Astrocyte (in vitro differentiated cells and primary cell): ENCODE measurements around the gene MRPL43. TPM values are rescaled to one million over a fixed set of nuclear protein-coding genes. Genes with fewer than 3 reads are reported as not detected.

ENCODE experiments used
- DNase-seq: peaks from one replicate; pipeline ENCODE4 v3.0.0-alpha.2; 2010; ENCODE audit warnings: low read depth
- FAIRE-seq: peaks from 2 replicates; lab custom pipeline; 2011; peaks lifted over from hg19 to GRCh38; lab: Jason Lieb, UNC
- H2AFZ ChIP-seq: 2 replicates; pipeline ENCODE4 v1.6.0; 2012; ENCODE audit warnings: low read depth, low read length, inconsistent platforms
- H3K27ac ChIP-seq: 2 replicates; pipeline ENCODE4 v1.5.1; 2011; ENCODE audit warnings: low read depth, low read length, inconsistent platforms
- H3K27me3 ChIP-seq: 2 replicates; pipeline ENCODE4 v1.6.0; 2011; ENCODE audit warnings: low read length, inconsistent platforms; ENCODE audit not compliant: insufficient read depth
- H3K36me3 ChIP-seq: 2 replicates; pipeline ENCODE4 v1.5.1; 2011; ENCODE audit warnings: low read length, inconsistent platforms; ENCODE audit not compliant: insufficient read depth
- H3K4me1 ChIP-seq: 2 replicates; pipeline ENCODE4 v1.5.1; 2011; ENCODE audit warnings: low read length, inconsistent platforms; ENCODE audit not compliant: insufficient read depth
- H3K4me2 ChIP-seq: 2 replicates; pipeline ENCODE4 v1.6.0; 2012; ENCODE audit warnings: low read length, inconsistent platforms
- H3K4me3 ChIP-seq: 2 replicates; pipeline ENCODE4 v1.5.1; 2011; ENCODE audit warnings: low read depth, mild to moderate bottlenecking, low read length, inconsistent platforms; ENCODE audit not compliant: insufficient read depth
- H3K79me2 ChIP-seq: 2 replicates; pipeline ENCODE4 v1.6.0; 2012; ENCODE audit warnings: mild to moderate bottlenecking, low read length, inconsistent platforms; ENCODE audit not compliant: insufficient read depth
- H3K9ac ChIP-seq: 2 replicates; pipeline ENCODE4 v1.6.0; 2012; ENCODE audit warnings: mild to moderate bottlenecking, low read length, inconsistent platforms
- H3K9me3 ChIP-seq: 2 replicates; pipeline ENCODE4 v1.5.1; 2012; ENCODE audit warnings: low read depth, mild to moderate bottlenecking, low read length, inconsistent platforms; ENCODE audit not compliant: insufficient read depth
- H4K20me1 ChIP-seq: 2 replicates; pipeline ENCODE4 v1.6.0; 2012; ENCODE audit warnings: low read length, inconsistent platforms; ENCODE audit not compliant: insufficient read depth
- H3K27ac Mint-ChIP-seq: one replicate; pipeline ENCODE4 v1.8.0; 2021; ENCODE audit warnings: mild to moderate bottlenecking, mixed read lengths; ENCODE audit not compliant: unreplicated experiment
- H3K27me3 Mint-ChIP-seq: one replicate; pipeline ENCODE4 v1.8.0; 2021; ENCODE audit warnings: low read depth, mixed read lengths; ENCODE audit not compliant: unreplicated experiment
- H3K36me3 Mint-ChIP-seq: one replicate; pipeline ENCODE4 v1.8.0; 2021; ENCODE audit warnings: low read depth, mixed read lengths; ENCODE audit not compliant: unreplicated experiment
- H3K4me1 Mint-ChIP-seq: one replicate; pipeline ENCODE4 v1.8.0; 2021; ENCODE audit warnings: low read depth, mixed read lengths; ENCODE audit not compliant: unreplicated experiment
- H3K4me3 Mint-ChIP-seq: one replicate; pipeline ENCODE4 v1.8.0; 2021; ENCODE audit warnings: mild to moderate bottlenecking, moderate library complexity, mixed read lengths; ENCODE audit not compliant: unreplicated experiment
- H3K9me3 Mint-ChIP-seq: one replicate; pipeline ENCODE4 v1.8.0; 2021; ENCODE audit warnings: mild to moderate bottlenecking, mixed read lengths; ENCODE audit not compliant: unreplicated experiment
- CTCF ChIP-seq: IDR thresholded peaks from 2 replicates; pipeline ENCODE4 v1.5.1; 2011; ENCODE audit warnings: low read depth, mild to moderate bottlenecking, inconsistent platforms, low read length, moderate library complexity; ENCODE audit not compliant: insufficient read depth
- EZH2 ChIP-seq: IDR thresholded peaks from 2 replicates; pipeline ENCODE4 v1.6.1; 2012; ENCODE audit warnings: mild to moderate bottlenecking, low read length, inconsistent platforms; ENCODE audit not compliant: insufficient read depth
- total RNA-seq: library from RNA; stranded (reverse); gene quantifications from 2 replicates; pipeline ENCODE4 v1.2.1, GENCODE V29; 2021

MRPL43 gene
- total RNA-seq, 1 donor from 2014 or later: 61.3 TPM

GRCh38 chr10:101030496-101031127 is 43.3 kb upstream of the MRPL43 start:
- H2AFZ ChIP-seq: peak overlapping the region; percentile 94
- no peaks in the 10 kb centered on the region for H3K9me3 Mint-ChIP-seq
- no peak for TF ChIP-seq CTCF
- no peak for TF ChIP-seq EZH2
- no peak for DNase-seq
- peaks cover 25% of the 10 kb centered on the region for H3K4me1 ChIP-seq
- peaks cover 28% of the 10 kb centered on the region for H4K20me1 ChIP-seq
- H3K27me3 Mint-ChIP-seq: peaks cover 2% of the 10 kb centered on the region
- peaks cover 8% of the 10 kb centered on the region for H3K36me3 ChIP-seq
- peaks cover 5% of the 10 kb centered on the region for H3K36me3 Mint-ChIP-seq
- no peak overlapping the region for H3K27ac ChIP-seq
- peak overlapping the region; percentile 98 for H3K4me2 ChIP-seq
- peak overlapping the region; percentile 86 for H3K4me3 ChIP-seq
- H3K27me3 ChIP-seq: no peaks in the 10 kb centered on the region
- peak overlapping the region; percentile 88 for H3K4me3 Mint-ChIP-seq
- no peak overlapping the region for H3K27ac Mint-ChIP-seq
- no peaks in the 10 kb centered on the region for H3K9me3 ChIP-seq
- H3K79me2 ChIP-seq: peaks cover 27% of the 10 kb centered on the region
- peaks cover 16% of the 10 kb centered on the region for H3K4me1 Mint-ChIP-seq
- no peak for FAIRE-seq
- H3K9ac ChIP-seq: peak overlapping the region; percentile 96

GRCh38 chr10:101029520-101030295 is 42.4 kb upstream of the MRPL43 start:
- Mint-ChIP-seq H3K36me3 (peaks cover 2% of the 10 kb centered on the region), H3K9me3 (no peaks in the 10 kb centered on the region), H3K27me3 (peaks cover 2% of the 10 kb centered on the region), H3K4me1 (peaks cover 16% of the 10 kb centered on the region), H3K4me3 (peak overlapping the region; percentile 43), H3K27ac (no peak overlapping the region)
- no peak overlapping the region for H3K27ac ChIP-seq
- no peak overlapping the region for H3K4me2 ChIP-seq
- peaks cover 25% of the 10 kb centered on the region for H3K4me1 ChIP-seq
- H4K20me1 ChIP-seq: peaks cover 19% of the 10 kb centered on the region
- H3K9me3 ChIP-seq: no peaks in the 10 kb centered on the region
- no peak for DNase-seq
- no peak for FAIRE-seq
- H3K79me2 ChIP-seq: peaks cover 19% of the 10 kb centered on the region
- no peak overlapping the region for H3K4me3 ChIP-seq
- no peaks in the 10 kb centered on the region for H3K36me3 ChIP-seq
- TF ChIP-seq EZH2 (no peak), CTCF (no peak)
- H2AFZ ChIP-seq: no peak overlapping the region
- H3K27me3 ChIP-seq: no peaks in the 10 kb centered on the region
- no peak overlapping the region for H3K9ac ChIP-seq
